Mammary epithelial cell (primary cell): ENCODE results near the gene ABCB11.

ENCODE experiments used
- CTCF ChIP-seq, 2 donors: IDR thresholded peaks in 1 of 2; conservative IDR thresholded peaks in 1 of 2; 2 replicates each; pipeline ENCODE4 v1.5.1; 2011 to 2012; ENCODE audit warnings: inconsistent platforms in 2 of 2, low read length in 2 of 2, mild to moderate bottlenecking in 2 of 2, control low read depth in 1 of 2, low read depth in 1 of 2; ENCODE audit not compliant: insufficient read depth in 1 of 2; ENCODE audit errors: extremely low read depth in 1 of 2
- EZH2 ChIP-seq: IDR thresholded peaks from 2 replicates; pipeline ENCODE4 v1.6.1; 2012; ENCODE audit warnings: low read length, inconsistent platforms, borderline replicate concordance

- TF ChIP-seq EZH2 (no peak), CTCF (conservative IDR thresholded peaks at IDR 0.05 in 1 of 2, IDR thresholded peaks at IDR 0.05 in 1 of 2; ENCODE audit: extremely low read depth in 1 of 2, insufficient read depth in 1 of 2, low read depth in 1 of 2, low read length in 2 of 2) (no peak)
Observed at GRCh38 chr2:169001116-169001815, 29.9 kb downstream of the ABCB11 start.
